ENCODE measurements around the gene DEK. TPM values are rescaled to one million over a fixed set of nuclear protein-coding genes. Genes with fewer than 3 reads are reported as not detected.

DEK gene
- total RNA-seq, 1 experiment from 2014 or later, result 108 TPM

DNA sequence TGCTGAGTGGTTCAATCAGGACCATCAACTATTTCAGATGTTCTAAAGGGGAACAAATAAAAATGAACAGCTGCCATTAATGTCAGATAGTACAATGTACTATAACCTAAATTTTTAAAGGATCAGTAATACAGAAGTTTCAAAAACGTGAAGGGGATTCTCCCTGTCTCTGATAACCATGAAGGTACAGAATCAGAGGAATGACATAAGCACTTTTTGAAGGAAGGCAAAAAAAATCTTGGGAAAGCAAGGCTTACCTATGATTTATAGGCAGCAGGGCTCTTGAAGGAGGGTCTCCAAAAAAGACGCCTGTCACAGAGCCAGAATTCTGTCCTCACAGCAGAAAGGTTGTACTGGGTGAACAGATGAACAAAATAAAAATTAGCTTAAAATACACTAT, 20.1 kb downstream of the DEK start:
- Histone ChIP-seq H3K4me1 (ENCODE audit: control insufficient read depth in 1 of 2, insufficient read depth in 2 of 2, low read length in 2 of 2) (peaks cover 10 to 37% of the 10 kb centered on the region in 2 experiments; a peak in 3 of 4 replicates), H3K9ac (ENCODE audit: low read length) (no peak overlapping the region), H3K9me3 (ENCODE audit: control insufficient read depth in 1 of 2, insufficient read depth in 1 of 2, low read depth in 1 of 2, low read length in 2 of 2) (no peaks in the 10 kb centered on the region), H3K9me2 (ENCODE audit: insufficient read depth) (no peaks in the 10 kb centered on the region), H2AFZ (ENCODE audit: low read depth, low read length, poor library complexity, severe bottlenecking) (no peak overlapping the region), H3K27me3 (ENCODE audit: insufficient read depth, low read length) (no peaks in the 10 kb centered on the region), H3K27ac (ENCODE audit: low read depth, low read length) (no peak overlapping the region), H3K36me3 (ENCODE audit: control insufficient read depth in 1 of 2, insufficient read depth in 2 of 2, low read length in 2 of 2) (peaks cover 22 to 66% of the 10 kb centered on the region in 2 experiments), H3K4me3 (replicated peaks in 1 of 2; ENCODE audit: low read depth in 1 of 2, low read length in 2 of 2) (no peak overlapping the region), H3K79me2 (ENCODE audit: insufficient read depth, low read length) (peaks cover 100% of the 10 kb centered on the region), H4K20me1 (ENCODE audit: insufficient read depth) (peaks cover 22% of the 10 kb centered on the region; the same call in 1 of the 2 replicates), H3K4me2 (ENCODE audit: low read length) (no peak overlapping the region)
- TF ChIP-seq, protein P1, sequence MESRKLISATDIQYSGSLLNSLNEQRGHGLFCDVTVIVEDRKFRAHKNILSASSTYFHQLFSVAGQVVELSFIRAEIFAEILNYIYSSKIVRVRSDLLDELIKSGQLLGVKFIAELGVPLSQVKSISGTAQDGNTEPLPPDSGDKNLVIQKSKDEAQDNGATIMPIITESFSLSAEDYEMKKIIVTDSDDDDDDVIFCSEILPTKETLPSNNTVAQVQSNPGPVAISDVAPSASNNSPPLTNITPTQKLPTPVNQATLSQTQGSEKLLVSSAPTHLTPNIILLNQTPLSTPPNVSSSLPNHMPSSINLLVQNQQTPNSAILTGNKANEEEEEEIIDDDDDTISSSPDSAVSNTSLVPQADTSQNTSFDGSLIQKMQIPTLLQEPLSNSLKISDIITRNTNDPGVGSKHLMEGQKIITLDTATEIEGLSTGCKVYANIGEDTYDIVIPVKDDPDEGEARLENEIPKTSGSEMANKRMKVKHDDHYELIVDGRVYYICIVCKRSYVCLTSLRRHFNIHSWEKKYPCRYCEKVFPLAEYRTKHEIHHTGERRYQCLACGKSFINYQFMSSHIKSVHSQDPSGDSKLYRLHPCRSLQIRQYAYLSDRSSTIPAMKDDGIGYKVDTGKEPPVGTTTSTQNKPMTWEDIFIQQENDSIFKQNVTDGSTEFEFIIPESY (IDR thresholded peaks at IDR 0.05; ENCODE audit: extremely low read depth, insufficient replicate concordance, low read length), result no peak
- TF ChIP-seq, protein P2, sequence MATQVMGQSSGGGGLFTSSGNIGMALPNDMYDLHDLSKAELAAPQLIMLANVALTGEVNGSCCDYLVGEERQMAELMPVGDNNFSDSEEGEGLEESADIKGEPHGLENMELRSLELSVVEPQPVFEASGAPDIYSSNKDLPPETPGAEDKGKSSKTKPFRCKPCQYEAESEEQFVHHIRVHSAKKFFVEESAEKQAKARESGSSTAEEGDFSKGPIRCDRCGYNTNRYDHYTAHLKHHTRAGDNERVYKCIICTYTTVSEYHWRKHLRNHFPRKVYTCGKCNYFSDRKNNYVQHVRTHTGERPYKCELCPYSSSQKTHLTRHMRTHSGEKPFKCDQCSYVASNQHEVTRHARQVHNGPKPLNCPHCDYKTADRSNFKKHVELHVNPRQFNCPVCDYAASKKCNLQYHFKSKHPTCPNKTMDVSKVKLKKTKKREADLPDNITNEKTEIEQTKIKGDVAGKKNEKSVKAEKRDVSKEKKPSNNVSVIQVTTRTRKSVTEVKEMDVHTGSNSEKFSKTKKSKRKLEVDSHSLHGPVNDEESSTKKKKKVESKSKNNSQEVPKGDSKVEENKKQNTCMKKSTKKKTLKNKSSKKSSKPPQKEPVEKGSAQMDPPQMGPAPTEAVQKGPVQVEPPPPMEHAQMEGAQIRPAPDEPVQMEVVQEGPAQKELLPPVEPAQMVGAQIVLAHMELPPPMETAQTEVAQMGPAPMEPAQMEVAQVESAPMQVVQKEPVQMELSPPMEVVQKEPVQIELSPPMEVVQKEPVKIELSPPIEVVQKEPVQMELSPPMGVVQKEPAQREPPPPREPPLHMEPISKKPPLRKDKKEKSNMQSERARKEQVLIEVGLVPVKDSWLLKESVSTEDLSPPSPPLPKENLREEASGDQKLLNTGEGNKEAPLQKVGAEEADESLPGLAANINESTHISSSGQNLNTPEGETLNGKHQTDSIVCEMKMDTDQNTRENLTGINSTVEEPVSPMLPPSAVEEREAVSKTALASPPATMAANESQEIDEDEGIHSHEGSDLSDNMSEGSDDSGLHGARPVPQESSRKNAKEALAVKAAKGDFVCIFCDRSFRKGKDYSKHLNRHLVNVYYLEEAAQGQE (IDR thresholded peaks at IDR 0.05; ENCODE audit: low read depth), result no peak
- TF ChIP-seq TCF7L2 (IDR thresholded peaks at IDR 0.05; ENCODE audit: borderline replicate concordance, extremely low read depth, insufficient read depth, insufficient read length) (no peak), EZH2 (IDR thresholded peaks at IDR 0.05) (no peak), YY1 (IDR thresholded peaks at IDR 0.05; ENCODE audit: extremely low read depth, insufficient replicate concordance, low read depth, low read length) (no peak), POLR2A (IDR thresholded peaks at IDR 0.05; ENCODE audit: borderline replicate concordance, extremely low read depth, insufficient read depth, insufficient read length) (no peak), ZNF274 (IDR thresholded peaks at IDR 0.05; ENCODE audit: low read depth, low read length) (no peak), ZFX (IDR thresholded peaks at IDR 0.05) (no peak), CBX3 (IDR thresholded peaks at IDR 0.05; ENCODE audit: low read depth) (no peak), FOSL1 (IDR thresholded peaks at IDR 0.05; ENCODE audit: low read depth) (no peak), SP1 (IDR thresholded peaks at IDR 0.05; ENCODE audit: low read depth) (no peak), JUND (IDR thresholded peaks at IDR 0.05) (no peak), CEBPB (IDR thresholded peaks at IDR 0.05; ENCODE audit: low read depth) (no peak), SIN3A (IDR thresholded peaks at IDR 0.05; ENCODE audit: low read depth) (no peak), EZH2phosphoT487 (IDR thresholded peaks at IDR 0.05; ENCODE audit: borderline replicate concordance) (no peak), RAD21 (IDR thresholded peaks at IDR 0.05; ENCODE audit: low read depth) (no peak), POLR2AphosphoS5 (IDR thresholded peaks at IDR 0.05; ENCODE audit: low read depth, low read length) (no peak), ATF3 (IDR thresholded peaks at IDR 0.05) (no peak)
- TF ChIP-seq, protein P3, sequence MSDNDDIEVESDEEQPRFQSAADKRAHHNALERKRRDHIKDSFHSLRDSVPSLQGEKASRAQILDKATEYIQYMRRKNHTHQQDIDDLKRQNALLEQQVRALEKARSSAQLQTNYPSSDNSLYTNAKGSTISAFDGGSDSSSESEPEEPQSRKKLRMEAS (IDR thresholded peaks at IDR 0.05), result no peak
- DNase-seq (ENCODE audit: low read depth, low spot score) (no peak), ATAC-seq (no peak)
- no TSS peak for BruUV-seq (replicated peaks)
- POLR2A ChIA-PET, result no interaction called here
- intact Hi-C loops (cut with micrococcal nuclease), result no loop called here
- CTCF ChIA-PET, result no interaction called here
- RAD21 ChIA-PET (ENCODE audit: low non-redundant PET in 1 of 2, low total read pairs in 2 of 2, uncharacterized antibody in 2 of 2, unreplicated experiment in 2 of 2), result no interaction called here

All from HCT116 (cell line).